LNCAP (cell line): ENCODE measurements around the gene GTF2H3.

Experiments used
- TF ChIP-seq, protein P1 (sequence below): fragments of 450-650 bp; IDR thresholded peaks from 2 replicates; pipeline ENCODE4 v1.5.1; 2017; ENCODE audit warnings: mild to moderate bottlenecking

Gene GTF2H3

GRCh38 chr12:123648401-123648800, 14.8 kb downstream of the GTF2H3 start:
- TF ChIP-seq, protein P1, sequence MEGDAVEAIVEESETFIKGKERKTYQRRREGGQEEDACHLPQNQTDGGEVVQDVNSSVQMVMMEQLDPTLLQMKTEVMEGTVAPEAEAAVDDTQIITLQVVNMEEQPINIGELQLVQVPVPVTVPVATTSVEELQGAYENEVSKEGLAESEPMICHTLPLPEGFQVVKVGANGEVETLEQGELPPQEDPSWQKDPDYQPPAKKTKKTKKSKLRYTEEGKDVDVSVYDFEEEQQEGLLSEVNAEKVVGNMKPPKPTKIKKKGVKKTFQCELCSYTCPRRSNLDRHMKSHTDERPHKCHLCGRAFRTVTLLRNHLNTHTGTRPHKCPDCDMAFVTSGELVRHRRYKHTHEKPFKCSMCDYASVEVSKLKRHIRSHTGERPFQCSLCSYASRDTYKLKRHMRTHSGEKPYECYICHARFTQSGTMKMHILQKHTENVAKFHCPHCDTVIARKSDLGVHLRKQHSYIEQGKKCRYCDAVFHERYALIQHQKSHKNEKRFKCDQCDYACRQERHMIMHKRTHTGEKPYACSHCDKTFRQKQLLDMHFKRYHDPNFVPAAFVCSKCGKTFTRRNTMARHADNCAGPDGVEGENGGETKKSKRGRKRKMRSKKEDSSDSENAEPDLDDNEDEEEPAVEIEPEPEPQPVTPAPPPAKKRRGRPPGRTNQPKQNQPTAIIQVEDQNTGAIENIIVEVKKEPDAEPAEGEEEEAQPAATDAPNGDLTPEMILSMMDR, result no peak

DNA sequence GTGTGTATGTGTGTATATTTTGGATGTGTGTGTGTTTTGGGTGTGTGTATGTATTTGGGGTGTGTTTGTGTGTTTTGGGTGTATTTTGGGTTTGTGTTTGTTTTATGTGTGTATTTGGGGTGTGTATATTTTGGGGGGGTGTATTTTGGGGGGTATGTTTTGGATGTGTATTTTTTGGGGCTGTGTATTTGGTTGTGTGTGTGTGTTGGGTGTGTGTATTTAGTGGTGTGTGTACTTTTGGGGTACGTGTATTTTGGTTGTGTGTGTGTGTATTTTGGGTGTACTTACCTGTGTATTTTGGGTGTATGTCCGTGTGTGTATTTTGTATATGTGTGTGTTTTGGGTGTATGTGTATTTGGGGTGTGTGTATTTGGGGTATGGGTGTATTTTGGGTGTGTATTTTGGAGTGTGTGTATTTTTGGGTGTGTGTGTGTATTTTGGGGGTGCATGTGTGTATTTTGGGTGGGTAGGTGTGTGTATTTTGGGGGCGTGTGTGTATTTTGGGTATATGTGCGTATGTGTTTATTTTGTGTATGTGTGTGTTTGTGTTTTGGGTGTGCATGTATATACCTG, 20.6 kb downstream of the GTF2H3 start:
- TF ChIP-seq, protein P1, result no peak

- TF ChIP-seq, protein P1, result no peak
These were observed 21.8 kb downstream of the GTF2H3 start for GRCh38 chr12:123655420-123655819.

GRCh38 chr12:123656392-123656791, 22.8 kb downstream of the GTF2H3 start:
- TF ChIP-seq, protein P1, result no peak

GRCh38 chr12:123657211-123657610, 23.6 kb downstream of the GTF2H3 start:
- TF ChIP-seq, protein P1, result no peak

- TF ChIP-seq, protein P1, result no peak
These were observed 26.5 kb downstream of the GTF2H3 start for GRCh38 chr12:123659996-123660727.

DNA sequence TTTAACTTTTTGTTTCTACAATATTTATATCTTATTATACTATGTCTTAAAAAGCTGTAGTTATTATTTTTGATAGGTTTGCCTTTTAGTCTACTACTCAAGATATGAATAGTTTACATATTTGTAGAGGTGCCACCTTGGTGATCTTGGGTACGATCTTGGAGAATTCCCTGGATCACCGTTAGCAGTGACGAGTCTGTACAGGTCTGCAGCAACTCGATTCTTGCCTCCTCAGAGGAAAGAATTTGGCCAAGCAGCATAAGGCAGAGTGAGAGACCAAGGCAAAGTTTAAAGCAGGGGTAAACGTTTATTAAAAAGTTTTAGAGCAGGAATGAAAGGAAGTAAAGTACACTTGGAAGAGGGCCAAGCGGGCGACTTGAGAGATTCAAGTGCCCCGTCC, 34.1 kb downstream of the GTF2H3 start:
- TF ChIP-seq, protein P1, result no peak
